GM19043 (cell line): Measurements from ENCODE around the gene ASPHD2.
"Not testable (repeated sequence)": the region's sequence is repeated elsewhere in the genome, so short reads cannot be mapped to it uniquely, and the experiment has no call there.

Source experiments
- ATAC-seq: cut with Tn5 transposase; IDR thresholded peaks from one replicate; pipeline ENCODE4 v1.9.1; 2021; ENCODE audit warnings: low read depth; ENCODE audit not compliant: unreplicated experiment

ASPHD2 gene

GRCh38 chr22:26428515-26429457, at the start of gene ASPHD2:
ASPHD2 (plus strand) TSS chr22:26429260; CDS start chr22:26433616, 4,356 bp downstream.
- peak; percentile 68 for ATAC-seq

- no peak for ATAC-seq
Observed at GRCh38 chr22:26380072-26380830, 48.8 kb upstream of the ASPHD2 start.

GRCh38 chr22:26382782-26383181, 46.3 kb upstream of the ASPHD2 start:
- ATAC-seq = no peak

GRCh38 chr22:26383968-26384556, 45.0 kb upstream of the ASPHD2 start:
- no peak for ATAC-seq

- ATAC-seq = no peak
Observed at GRCh38 chr22:26385164-26385563, 43.9 kb upstream of the ASPHD2 start.

- no peak for ATAC-seq
Observed at GRCh38 chr22:26389125-26389524, 39.9 kb upstream of the ASPHD2 start.

- no peak for ATAC-seq
Observed at GRCh38 chr22:26391091-26391490, 38.0 kb upstream of the ASPHD2 start.

- ATAC-seq = no peak
Observed at GRCh38 chr22:26391623-26392022, 37.4 kb upstream of the ASPHD2 start.

GRCh38 chr22:26393929-26394328, 35.1 kb upstream of the ASPHD2 start:
- ATAC-seq = no peak

- ATAC-seq = no peak
Observed at GRCh38 chr22:26394777-26395176, 34.3 kb upstream of the ASPHD2 start.

GRCh38 chr22:26395926-26396325, 33.1 kb upstream of the ASPHD2 start:
- ATAC-seq = no peak

GRCh38 chr22:26398741-26399153, 30.3 kb upstream of the ASPHD2 start:
- no peak for ATAC-seq

GRCh38 chr22:26399289-26399688, 29.8 kb upstream of the ASPHD2 start:
- ATAC-seq = no peak

- no peak for ATAC-seq
Observed at GRCh38 chr22:26401726-26402125, 27.3 kb upstream of the ASPHD2 start.

- ATAC-seq = no peak
Observed at GRCh38 chr22:26404851-26405421, 24.1 kb upstream of the ASPHD2 start.

- ATAC-seq = no peak
Observed at GRCh38 chr22:26406118-26406517, 22.9 kb upstream of the ASPHD2 start.

- ATAC-seq = not testable (repeated sequence)
Observed at GRCh38 chr22:26408562-26409220, 20.4 kb upstream of the ASPHD2 start.

- ATAC-seq = no peak
Observed at GRCh38 chr22:26409719-26410335, 19.2 kb upstream of the ASPHD2 start.

GRCh38 chr22:26410386-26410785, 18.7 kb upstream of the ASPHD2 start:
- no peak for ATAC-seq

- no peak for ATAC-seq
Observed at GRCh38 chr22:26414347-26414746, 14.7 kb upstream of the ASPHD2 start.
